HAP-1 (cell line): Measurements from ENCODE around the gene HSD11B1.

Experiments used
- DNase-seq, 2 experiments: peaks; one replicate each; pipeline ENCODE4 v3.0.0-alpha.2; 2016 to 2020; ENCODE audit warnings: low spot score in 2 of 2
- H3K27me3 ChIP-seq: fragments of 250-450 bp; sonication (Bioruptor Pico); 2 replicates; pipeline ENCODE4 v1.5.1; 2020; ENCODE audit warnings: low read depth, mild to moderate bottlenecking, moderate library complexity
- H3K36me3 ChIP-seq: fragments of 250-450 bp; sonication (Bioruptor Pico); replicated peaks from 2 replicates; pipeline ENCODE4 v1.5.1; 2020; ENCODE audit warnings: mild to moderate bottlenecking
- H3K4me1 ChIP-seq: fragments of 250-450 bp; sonication (Bioruptor Pico); 2 replicates; pipeline ENCODE4 v1.5.1; 2020; ENCODE audit warnings: mild to moderate bottlenecking
- H3K4me3 ChIP-seq: fragments of 250-450 bp; sonication (Bioruptor Pico); 2 replicates; pipeline ENCODE4 v1.5.1; 2020; ENCODE audit warnings: mild to moderate bottlenecking, moderate library complexity
- H3K9me3 ChIP-seq: fragments of 250-450 bp; sonication (Bioruptor Pico); 2 replicates; pipeline ENCODE4 v1.5.1; 2020; ENCODE audit warnings: mild to moderate bottlenecking, moderate library complexity
- in situ Hi-C: fragments of 300-500 bp; cut with MboI; formaldehyde crosslinking; loops from 3 replicates; pipeline ENCODE4 v1.14.3; 2020; ENCODE audit warnings: low sequenced_read_pairs, inconsistent platforms, mixed read lengths

The HSD11B1 gene

GRCh38 chr1:209723756-209724693 lies 19.4 kb downstream of the HSD11B1 start:
- H3K4me3 ChIP-seq = no peak overlapping the region
- DNase-seq = no peak
- in situ Hi-C loops = no loop called here
- no peaks in the 10 kb centered on the region for H3K36me3 ChIP-seq
- no peaks in the 10 kb centered on the region for H3K9me3 ChIP-seq
- H3K27me3 ChIP-seq = no peaks in the 10 kb centered on the region
- H3K4me1 ChIP-seq = no peaks in the 10 kb centered on the region

GRCh38 chr1:209727286-209727685 lies 22.6 kb downstream of the HSD11B1 start:
- H3K27me3 ChIP-seq = no peaks in the 10 kb centered on the region
- no peak overlapping the region for H3K4me3 ChIP-seq
- no peaks in the 10 kb centered on the region for H3K36me3 ChIP-seq
- DNase-seq = no peak
- in situ Hi-C loops = no loop called here
- no peaks in the 10 kb centered on the region for H3K4me1 ChIP-seq
- H3K9me3 ChIP-seq = no peaks in the 10 kb centered on the region

- H3K36me3 ChIP-seq = no peaks in the 10 kb centered on the region
- no peak for DNase-seq
- in situ Hi-C loops = no loop called here
- no peaks in the 10 kb centered on the region for H3K4me1 ChIP-seq
- no peaks in the 10 kb centered on the region for H3K27me3 ChIP-seq
- no peak overlapping the region for H3K4me3 ChIP-seq
- no peaks in the 10 kb centered on the region for H3K9me3 ChIP-seq
Observed at GRCh38 chr1:209727785-209728184, 23.1 kb downstream of the HSD11B1 start.

- Histone ChIP-seq H3K4me3 (no peak overlapping the region), H3K36me3 (no peaks in the 10 kb centered on the region)
- in situ Hi-C loops = no loop called here
Observed at GRCh38 chr1:209728466-209728865, 23.8 kb downstream of the HSD11B1 start.

GRCh38 chr1:209729436-209729835 lies 24.8 kb downstream of the HSD11B1 start:
- DNase-seq = no peak
- no peaks in the 10 kb centered on the region for H3K36me3 ChIP-seq
- H3K4me3 ChIP-seq = no peak overlapping the region
- in situ Hi-C loops = no loop called here
- no peaks in the 10 kb centered on the region for H3K27me3 ChIP-seq
- no peaks in the 10 kb centered on the region for H3K4me1 ChIP-seq
- H3K9me3 ChIP-seq = no peaks in the 10 kb centered on the region

More at GRCh38 chr1:209728466-209728865, 23.8 kb downstream of the HSD11B1 start:
- no peak for DNase-seq
- no peaks in the 10 kb centered on the region for H3K4me1 ChIP-seq
- H3K27me3 ChIP-seq = no peaks in the 10 kb centered on the region
- no peaks in the 10 kb centered on the region for H3K9me3 ChIP-seq

GRCh38 chr1:209732725-209733124 lies 28.1 kb downstream of the HSD11B1 start:
- no peaks in the 10 kb centered on the region for H3K9me3 ChIP-seq
- no peaks in the 10 kb centered on the region for H3K27me3 ChIP-seq
- in situ Hi-C loops = no loop called here
- H3K36me3 ChIP-seq = no peaks in the 10 kb centered on the region
- H3K4me3 ChIP-seq = no peak overlapping the region
- no peak for DNase-seq
- no peaks in the 10 kb centered on the region for H3K4me1 ChIP-seq

- in situ Hi-C loops = no loop called here
- Histone ChIP-seq H3K36me3 (no peaks in the 10 kb centered on the region), H3K9me3 (no peaks in the 10 kb centered on the region), H3K27me3 (no peaks in the 10 kb centered on the region), H3K4me1 (no peaks in the 10 kb centered on the region), H3K4me3 (no peak overlapping the region)
- DNase-seq = no peak
Observed at GRCh38 chr1:209733409-209734192, 29.0 kb downstream of the HSD11B1 start.

- no peak overlapping the region for H3K4me3 ChIP-seq
- no peaks in the 10 kb centered on the region for H3K27me3 ChIP-seq
- H3K4me1 ChIP-seq = no peaks in the 10 kb centered on the region
- in situ Hi-C loops = no loop called here
- DNase-seq = no peak
- H3K9me3 ChIP-seq = no peaks in the 10 kb centered on the region
- no peaks in the 10 kb centered on the region for H3K36me3 ChIP-seq
Observed at GRCh38 chr1:209736490-209737117, 32.0 kb downstream of the HSD11B1 start.

GRCh38 chr1:209737118-209737505 lies 32.5 kb downstream of the HSD11B1 start:
- Histone ChIP-seq H3K4me3 (no peak overlapping the region), H3K4me1 (no peaks in the 10 kb centered on the region), H3K36me3 (no peaks in the 10 kb centered on the region), H3K27me3 (no peaks in the 10 kb centered on the region), H3K9me3 (no peaks in the 10 kb centered on the region)
- no peak for DNase-seq
- in situ Hi-C loops = no loop called here

GRCh38 chr1:209738270-209738669 lies 33.6 kb downstream of the HSD11B1 start:
- no peaks in the 10 kb centered on the region for H3K27me3 ChIP-seq
- H3K4me3 ChIP-seq = no peak overlapping the region
- in situ Hi-C loops = no loop called here
- DNase-seq = no peak
- no peaks in the 10 kb centered on the region for H3K4me1 ChIP-seq
- H3K36me3 ChIP-seq = no peaks in the 10 kb centered on the region
- H3K9me3 ChIP-seq = no peaks in the 10 kb centered on the region

GRCh38 chr1:209741193-209741592 lies 36.5 kb downstream of the HSD11B1 start:
- Histone ChIP-seq H3K27me3 (no peaks in the 10 kb centered on the region), H3K4me3 (no peak overlapping the region), H3K36me3 (no peaks in the 10 kb centered on the region), H3K4me1 (no peaks in the 10 kb centered on the region), H3K9me3 (no peaks in the 10 kb centered on the region)
- DNase-seq = no peak
- in situ Hi-C loops = no loop called here

- no peak for DNase-seq
- Histone ChIP-seq H3K36me3 (no peaks in the 10 kb centered on the region), H3K27me3 (peaks cover 2% of the 10 kb centered on the region; the same call in 1 of the 2 replicates), H3K9me3 (no peaks in the 10 kb centered on the region), H3K4me3 (no peak overlapping the region), H3K4me1 (no peaks in the 10 kb centered on the region)
- in situ Hi-C loops = no loop called here
Observed at GRCh38 chr1:209741889-209742288, 37.2 kb downstream of the HSD11B1 start.

- H3K27me3 ChIP-seq = peaks cover 2% of the 10 kb centered on the region; the same call in 1 of the 2 replicates
- no peaks in the 10 kb centered on the region for H3K9me3 ChIP-seq
- no peaks in the 10 kb centered on the region for H3K4me1 ChIP-seq
- H3K4me3 ChIP-seq = no peak overlapping the region
- H3K36me3 ChIP-seq = no peaks in the 10 kb centered on the region
- no peak for DNase-seq
- in situ Hi-C loops = no loop called here
Observed at GRCh38 chr1:209742409-209743144, 37.9 kb downstream of the HSD11B1 start.
